ENCODE measurements around the gene AMIGO3. TPM values are rescaled to one million over a fixed set of nuclear protein-coding genes. Genes with fewer than 3 reads are reported as not detected.
A peak's percentile ranks its signal among the peaks of the same experiment; 100 is the strongest.

The AMIGO3 gene
- total RNA-seq, 1 donor from 2014 or later, result not detected

GRCh38 chr3:49725906-49726681 is 6.6 kb upstream of the AMIGO3 start:
- no peak for DNase-seq (ENCODE audit: low read depth)

- peak; percentile 14 for DNase-seq (ENCODE audit: low read depth)
Observed at GRCh38 chr3:49724586-49724985, 5.1 kb upstream of the AMIGO3 start.

DNA sequence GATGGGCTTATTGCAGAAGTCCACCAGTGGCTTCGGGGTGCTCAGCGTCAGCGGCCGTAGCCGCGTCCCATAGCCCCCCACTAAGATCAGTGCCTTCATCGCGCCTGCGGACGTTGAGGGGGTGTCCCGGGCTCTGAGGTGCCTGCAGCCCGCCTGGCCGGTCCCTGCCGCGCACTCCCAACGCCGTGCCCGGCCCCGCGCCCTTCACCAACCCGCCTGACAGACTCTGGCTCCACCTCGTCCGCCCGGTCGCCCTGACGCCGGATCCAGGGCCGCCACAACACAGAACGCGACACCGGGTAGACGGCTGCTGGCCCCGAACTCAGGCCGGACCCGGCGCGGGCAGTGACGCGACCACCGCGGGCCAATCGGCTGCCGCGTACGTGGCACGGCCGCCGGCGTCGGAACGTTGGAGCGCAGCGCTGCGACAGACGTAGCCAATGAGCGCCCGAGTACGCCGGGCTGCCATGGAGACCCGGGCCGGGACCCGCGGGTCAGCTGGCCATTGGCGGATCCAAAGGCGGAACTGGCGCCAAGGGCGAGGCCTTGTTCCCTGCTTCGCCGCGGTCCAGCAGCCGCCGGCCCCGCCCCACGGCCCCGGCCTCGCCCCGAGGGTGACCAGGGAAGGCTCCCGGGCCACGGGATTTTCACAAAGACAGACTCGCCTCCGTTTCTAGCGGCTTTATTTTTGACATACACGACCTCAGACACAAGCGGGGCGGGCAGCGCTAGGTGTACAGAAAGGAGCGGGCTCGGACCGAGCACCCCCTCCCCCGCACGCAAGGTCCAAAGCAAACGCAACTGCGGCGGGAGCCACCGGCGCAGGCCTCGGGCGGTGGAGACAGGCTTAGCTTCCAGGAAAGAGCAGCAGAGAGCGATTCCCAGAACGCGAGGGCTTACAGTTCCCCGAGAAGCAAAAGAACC is 4.4 kb upstream of the AMIGO3 start, which contains the start of gene GMPPB:
Gene GMPPB, minus strand, starts transcription at position 324 of the 924 bp plus-strand sequence. Its CDS starts 225 bp downstream, at position 99.
- DNase-seq (ENCODE audit: low read depth), result peak; percentile 91

GRCh38 chr3:49723296-49723627 is 3.8 kb upstream of the AMIGO3 start:
- peak; percentile 34 for DNase-seq (ENCODE audit: low read depth)

GRCh38 chr3:49722896-49723295 is 3.4 kb upstream of the AMIGO3 start:
- DNase-seq (ENCODE audit: low read depth), result no peak

GRCh38 chr3:49721896-49722781 is 2.7 kb upstream of the AMIGO3 start:
- no peak for DNase-seq (ENCODE audit: low read depth)

- no peak for DNase-seq (ENCODE audit: low read depth)
Observed at GRCh38 chr3:49721596-49721895, 2.1 kb upstream of the AMIGO3 start.

- no peak for DNase-seq (ENCODE audit: low read depth)
Observed at GRCh38 chr3:49720855-49721595, 1.5 kb upstream of the AMIGO3 start.

- DNase-seq (ENCODE audit: low read depth), result no peak
Observed at GRCh38 chr3:49718858-49719213, 648 bp downstream of the AMIGO3 start.

DNA sequence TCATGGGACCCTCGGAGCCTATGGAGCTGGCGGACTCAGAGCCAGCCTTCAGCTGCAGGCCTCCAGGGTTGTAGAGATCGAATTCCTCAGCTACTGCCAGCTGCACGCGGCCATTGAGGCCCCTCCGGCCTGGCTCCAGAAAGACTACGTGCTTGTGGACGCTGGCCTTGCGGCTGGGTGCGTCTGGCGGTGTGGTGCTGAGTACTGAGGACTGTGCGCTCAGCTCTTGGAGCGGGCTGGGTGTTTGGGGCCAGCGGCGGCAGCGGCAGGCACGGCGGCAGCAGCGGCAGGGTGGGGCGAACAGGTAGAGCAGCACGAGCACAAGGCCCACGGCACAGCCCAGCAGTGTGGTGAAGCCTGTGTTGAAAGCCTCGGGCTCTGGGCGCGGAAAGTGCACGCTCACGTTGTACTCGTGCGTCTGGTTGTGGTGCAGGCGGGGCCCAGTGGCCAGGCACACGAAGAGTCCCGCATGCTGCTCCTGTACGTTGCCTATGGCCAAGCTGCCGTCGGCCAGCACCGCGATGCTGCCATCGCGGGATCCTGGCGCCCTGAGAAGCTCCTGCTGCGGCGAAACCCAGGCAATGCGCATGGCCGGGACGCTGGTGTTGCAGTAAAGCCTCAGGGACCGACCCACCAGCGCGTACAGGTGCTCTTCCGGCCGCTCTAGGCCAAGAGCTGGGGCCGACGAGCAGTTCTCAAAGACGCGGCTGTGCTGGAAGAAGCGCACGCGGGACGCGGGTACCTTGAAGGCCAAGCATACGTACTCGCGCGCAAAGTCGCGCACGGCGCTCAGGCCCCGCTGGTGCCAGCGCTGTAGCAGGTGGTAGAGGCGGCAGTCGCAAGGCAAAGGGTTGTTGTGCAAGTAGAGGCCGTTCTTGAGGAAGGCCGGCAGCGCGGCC is 1.3 kb downstream of the AMIGO3 start:
- no peak for DNase-seq (ENCODE audit: low read depth)

DNA sequence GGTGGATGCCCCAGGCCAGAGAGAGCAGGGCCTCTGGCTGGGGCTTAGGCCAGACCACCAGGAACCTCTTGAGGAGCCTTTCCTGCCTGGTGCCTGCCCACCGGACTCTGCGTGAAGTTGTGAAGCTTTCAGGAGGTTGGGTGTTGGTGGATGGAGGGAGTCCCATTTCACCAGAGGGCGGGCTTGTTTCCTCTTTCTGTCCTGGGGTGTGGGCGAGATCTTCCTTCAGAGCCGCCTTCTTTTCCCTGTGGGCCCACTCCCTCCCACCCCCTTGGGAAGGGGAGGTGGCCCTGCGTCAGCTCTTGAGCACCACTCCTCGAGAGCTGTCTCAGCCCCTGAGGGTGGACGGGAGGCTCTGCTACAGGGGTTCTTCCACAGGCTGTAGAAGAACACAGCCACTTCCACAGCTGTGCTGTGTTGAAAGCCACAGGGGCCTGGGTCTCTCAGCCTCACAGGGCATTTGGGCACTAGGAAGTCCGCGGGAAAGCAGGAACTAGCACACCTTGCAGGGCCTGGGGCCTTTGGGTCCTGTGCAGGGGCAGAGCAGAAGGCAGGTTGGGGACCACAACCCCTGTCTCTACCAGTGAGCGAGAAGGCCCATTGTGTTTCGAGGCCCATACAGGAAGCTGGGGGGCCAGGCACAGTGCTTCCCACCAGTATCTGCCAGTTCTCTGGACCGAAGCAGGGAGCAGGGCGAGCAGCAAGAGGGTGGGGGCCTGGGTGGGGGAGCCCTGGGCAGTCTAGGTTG is 2.1 kb downstream of the AMIGO3 start:
- no peak for DNase-seq (ENCODE audit: low read depth)

DNA sequence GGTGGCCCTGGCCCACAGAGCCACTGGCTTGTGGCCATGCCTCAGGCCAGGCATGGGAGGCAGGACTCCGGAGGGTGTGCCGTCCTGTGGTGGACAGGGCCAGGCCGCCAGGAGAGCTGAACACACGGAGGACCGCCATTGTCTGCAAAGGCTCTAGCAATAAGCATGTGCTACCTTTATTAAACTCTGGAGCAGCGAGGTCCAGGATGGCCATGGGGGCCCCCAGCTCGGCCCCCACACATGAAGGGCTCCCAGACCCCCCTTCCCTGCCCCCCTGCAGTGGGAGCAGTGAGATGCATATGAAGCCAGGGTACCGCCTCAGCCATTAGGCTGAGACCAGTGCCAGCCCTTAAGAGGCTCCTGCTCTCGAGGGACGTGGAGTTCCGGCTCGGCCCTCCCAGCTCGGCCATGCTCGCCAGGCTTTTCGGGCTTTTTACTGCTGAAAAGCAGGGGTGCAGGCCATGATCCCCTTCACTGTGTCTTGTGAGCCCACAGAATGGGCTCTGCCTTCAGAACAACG is 2.7 kb downstream of the AMIGO3 start:
- DNase-seq (ENCODE audit: low read depth), result no peak

GRCh38 chr3:49716169-49716568 is 3.3 kb downstream of the AMIGO3 start:
- no peak for DNase-seq (ENCODE audit: low read depth)

GRCh38 chr3:49715611-49716121 is 3.8 kb downstream of the AMIGO3 start:
- DNase-seq (ENCODE audit: low read depth), result no peak

GRCh38 chr3:49714728-49715550 is 4.5 kb downstream of the AMIGO3 start:
- DNase-seq (ENCODE audit: low read depth), result no peak

GRCh38 chr3:49713336-49714105 is 6.0 kb downstream of the AMIGO3 start:
- DNase-seq (ENCODE audit: low read depth), result no peak

GRCh38 chr3:49712631-49713317 is 6.7 kb downstream of the AMIGO3 start:
- DNase-seq (ENCODE audit: low read depth), result no peak

Measured in renal cortical epithelial cell (primary cell).